ENCODE data around the gene KLRC2. TPM values are rescaled to one million over a fixed set of nuclear protein-coding genes. Genes with fewer than 3 reads are reported as not detected.

KLRC2 gene
- total RNA-seq, 1 experiment from 2014 or later, result 7.5 TPM

- Histone ChIP-seq H3K9me2 (ENCODE audit: insufficient read depth) (no peaks in the 10 kb centered on the region), H2AFZ (ENCODE audit: low read depth, low read length, poor library complexity, severe bottlenecking) (no peak overlapping the region), H3K36me3 (ENCODE audit: control insufficient read depth in 1 of 2, insufficient read depth in 2 of 2, low read length in 2 of 2) (no peaks in the 10 kb centered on the region), H3K27ac (ENCODE audit: low read depth, low read length) (no peak overlapping the region), H3K4me1 (ENCODE audit: control insufficient read depth in 1 of 2, insufficient read depth in 2 of 2, low read length in 2 of 2) (peaks cover 7 to 11% of the 10 kb centered on the region in 2 experiments; a peak in 3 of 4 replicates), H3K9me3 (ENCODE audit: control insufficient read depth in 1 of 2, insufficient read depth in 1 of 2, low read depth in 1 of 2, low read length in 2 of 2) (no peaks in the 10 kb centered on the region), H4K20me1 (ENCODE audit: insufficient read depth) (no peaks in the 10 kb centered on the region), H3K79me2 (ENCODE audit: insufficient read depth, low read length) (no peaks in the 10 kb centered on the region), H3K4me2 (ENCODE audit: low read length) (no peak overlapping the region), H3K27me3 (ENCODE audit: insufficient read depth, low read length) (no peaks in the 10 kb centered on the region), H3K4me3 (replicated peaks in 1 of 2; ENCODE audit: low read depth in 1 of 2, low read length in 2 of 2) (no peak overlapping the region), H3K9ac (ENCODE audit: low read length) (no peak overlapping the region)
- ChIA-PET CTCF (no interaction called here), RAD21 (ENCODE audit: low non-redundant PET in 1 of 2, low total read pairs in 2 of 2, uncharacterized antibody in 2 of 2, unreplicated experiment in 2 of 2) (no interaction called here), POLR2A (no interaction called here)
- TF ChIP-seq ZFX (IDR thresholded peaks at IDR 0.05), result no peak
- TF ChIP-seq EZH2phosphoT487 (IDR thresholded peaks at IDR 0.05; ENCODE audit: borderline replicate concordance), result no peak
- TF ChIP-seq CEBPB (IDR thresholded peaks at IDR 0.05; ENCODE audit: low read depth), result no peak
- no peak for TF ChIP-seq EGR1 (IDR thresholded peaks at IDR 0.05; ENCODE audit: low read depth)
- no peak for TF ChIP-seq SP1 (IDR thresholded peaks at IDR 0.05; ENCODE audit: low read depth)
- no peak for TF ChIP-seq SRF (IDR thresholded peaks at IDR 0.05; ENCODE audit: low read depth)
- no peak for TF ChIP-seq YY1 (IDR thresholded peaks at IDR 0.05; ENCODE audit: extremely low read depth, insufficient replicate concordance, low read depth, low read length)
- TF ChIP-seq ATF3 (IDR thresholded peaks at IDR 0.05), result no peak
- TF ChIP-seq, protein P1, sequence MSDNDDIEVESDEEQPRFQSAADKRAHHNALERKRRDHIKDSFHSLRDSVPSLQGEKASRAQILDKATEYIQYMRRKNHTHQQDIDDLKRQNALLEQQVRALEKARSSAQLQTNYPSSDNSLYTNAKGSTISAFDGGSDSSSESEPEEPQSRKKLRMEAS (IDR thresholded peaks at IDR 0.05), result no peak
- TF ChIP-seq JUND (IDR thresholded peaks at IDR 0.05), result no peak
- TF ChIP-seq ELF1 (IDR thresholded peaks at IDR 0.05; ENCODE audit: borderline replicate concordance, low read depth), result no peak
- no peak for TF ChIP-seq FOSL1 (IDR thresholded peaks at IDR 0.05; ENCODE audit: low read depth)
- TF ChIP-seq, protein P2, sequence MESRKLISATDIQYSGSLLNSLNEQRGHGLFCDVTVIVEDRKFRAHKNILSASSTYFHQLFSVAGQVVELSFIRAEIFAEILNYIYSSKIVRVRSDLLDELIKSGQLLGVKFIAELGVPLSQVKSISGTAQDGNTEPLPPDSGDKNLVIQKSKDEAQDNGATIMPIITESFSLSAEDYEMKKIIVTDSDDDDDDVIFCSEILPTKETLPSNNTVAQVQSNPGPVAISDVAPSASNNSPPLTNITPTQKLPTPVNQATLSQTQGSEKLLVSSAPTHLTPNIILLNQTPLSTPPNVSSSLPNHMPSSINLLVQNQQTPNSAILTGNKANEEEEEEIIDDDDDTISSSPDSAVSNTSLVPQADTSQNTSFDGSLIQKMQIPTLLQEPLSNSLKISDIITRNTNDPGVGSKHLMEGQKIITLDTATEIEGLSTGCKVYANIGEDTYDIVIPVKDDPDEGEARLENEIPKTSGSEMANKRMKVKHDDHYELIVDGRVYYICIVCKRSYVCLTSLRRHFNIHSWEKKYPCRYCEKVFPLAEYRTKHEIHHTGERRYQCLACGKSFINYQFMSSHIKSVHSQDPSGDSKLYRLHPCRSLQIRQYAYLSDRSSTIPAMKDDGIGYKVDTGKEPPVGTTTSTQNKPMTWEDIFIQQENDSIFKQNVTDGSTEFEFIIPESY (IDR thresholded peaks at IDR 0.05; ENCODE audit: extremely low read depth, insufficient replicate concordance, low read length), result no peak
- ATAC-seq (no peak), DNase-seq (ENCODE audit: low read depth, low spot score) (no peak)
- BruUV-seq (replicated peaks), result no TSS peak
- intact Hi-C loops (cut with micrococcal nuclease), result loop anchor here (10.0 kb wide), 1 partner anchor 50 kb away; the partner anchor contains the start of gene KLRC1
These were observed 30.5 kb downstream of the KLRC2 start for GRCh38 chr12:10405294-10405693.
